GM23338 (cell line): ENCODE data around the gene KCNH6.

Source experiments
- EZH2 ChIP-seq: fragments of 200-600 bp; sonication (generic); IDR thresholded peaks from one replicate; pipeline ENCODE4 v1.8.0; 2017; ENCODE audit warnings: antibody characterized with exemption, mild to moderate bottlenecking, low read depth; ENCODE audit not compliant: unreplicated experiment
- POLR2AphosphoS5 ChIP-seq: IDR thresholded peaks from 2 replicates; pipeline ENCODE4 v1.6.1; 2016; ENCODE audit warnings: antibody characterized with exemption, low read depth
- TF ChIP-seq, protein P1 (sequence below), 2 experiments: fragments of 200-600 bp in 1 of 2; sonication (generic) in 1 of 2; conservative IDR thresholded peaks; 2 replicates each; pipeline versions ENCODE4 v1.5.1 to v1.6.1; 2016 to 2017; ENCODE audit warnings: antibody characterized with exemption in 2 of 2, low read depth in 2 of 2, mild to moderate bottlenecking in 2 of 2, moderate library complexity in 1 of 2
- TF ChIP-seq, protein P2 (sequence below): IDR thresholded peaks from one replicate; pipeline ENCODE4 v1.6.1; 2018; ENCODE audit warnings: antibody characterized with exemption; ENCODE audit not compliant: unreplicated experiment

DNA sequence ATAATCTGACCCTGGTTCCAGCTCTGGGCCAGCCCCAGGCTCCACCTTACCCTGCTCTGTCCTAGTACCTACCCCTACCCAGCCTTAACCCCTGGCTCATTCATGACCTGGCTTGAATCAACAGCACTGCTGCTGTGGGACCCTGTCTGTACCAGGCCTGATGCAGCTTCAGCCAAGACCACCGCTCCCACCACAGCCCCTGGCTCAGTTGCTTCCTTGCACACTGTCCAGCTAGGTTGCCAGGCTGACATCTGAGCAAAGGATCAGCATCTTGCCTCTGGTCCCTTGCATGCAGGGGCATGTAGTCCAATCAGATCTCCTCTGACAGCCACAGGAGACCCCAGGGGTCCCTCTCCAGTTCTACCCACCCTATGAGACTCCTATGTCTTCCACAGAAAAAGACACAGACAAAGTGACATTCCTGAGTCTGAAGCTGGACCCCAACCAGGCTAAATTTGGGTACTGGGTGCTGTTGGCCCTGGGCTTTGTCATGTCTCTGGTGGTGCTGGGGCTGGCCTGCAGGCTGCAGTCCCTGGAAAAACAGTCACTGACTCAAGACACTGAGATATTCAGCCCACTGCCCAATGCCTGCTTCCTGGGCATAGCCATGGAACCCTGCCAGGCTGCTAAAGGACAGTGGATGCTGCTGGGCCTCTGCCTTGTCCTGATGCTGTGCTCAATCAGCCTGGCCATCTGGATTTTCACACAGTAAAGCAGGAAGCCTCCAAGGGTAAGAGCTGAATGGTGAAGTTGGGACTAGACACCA lies 3.9 kb upstream of the KCNH6 start:
- TF ChIP-seq, protein P1, sequence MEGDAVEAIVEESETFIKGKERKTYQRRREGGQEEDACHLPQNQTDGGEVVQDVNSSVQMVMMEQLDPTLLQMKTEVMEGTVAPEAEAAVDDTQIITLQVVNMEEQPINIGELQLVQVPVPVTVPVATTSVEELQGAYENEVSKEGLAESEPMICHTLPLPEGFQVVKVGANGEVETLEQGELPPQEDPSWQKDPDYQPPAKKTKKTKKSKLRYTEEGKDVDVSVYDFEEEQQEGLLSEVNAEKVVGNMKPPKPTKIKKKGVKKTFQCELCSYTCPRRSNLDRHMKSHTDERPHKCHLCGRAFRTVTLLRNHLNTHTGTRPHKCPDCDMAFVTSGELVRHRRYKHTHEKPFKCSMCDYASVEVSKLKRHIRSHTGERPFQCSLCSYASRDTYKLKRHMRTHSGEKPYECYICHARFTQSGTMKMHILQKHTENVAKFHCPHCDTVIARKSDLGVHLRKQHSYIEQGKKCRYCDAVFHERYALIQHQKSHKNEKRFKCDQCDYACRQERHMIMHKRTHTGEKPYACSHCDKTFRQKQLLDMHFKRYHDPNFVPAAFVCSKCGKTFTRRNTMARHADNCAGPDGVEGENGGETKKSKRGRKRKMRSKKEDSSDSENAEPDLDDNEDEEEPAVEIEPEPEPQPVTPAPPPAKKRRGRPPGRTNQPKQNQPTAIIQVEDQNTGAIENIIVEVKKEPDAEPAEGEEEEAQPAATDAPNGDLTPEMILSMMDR (conservative IDR thresholded peaks at IDR 0.05; ENCODE audit: low read depth in 2 of 2): no peak
- TF ChIP-seq, protein P2, sequence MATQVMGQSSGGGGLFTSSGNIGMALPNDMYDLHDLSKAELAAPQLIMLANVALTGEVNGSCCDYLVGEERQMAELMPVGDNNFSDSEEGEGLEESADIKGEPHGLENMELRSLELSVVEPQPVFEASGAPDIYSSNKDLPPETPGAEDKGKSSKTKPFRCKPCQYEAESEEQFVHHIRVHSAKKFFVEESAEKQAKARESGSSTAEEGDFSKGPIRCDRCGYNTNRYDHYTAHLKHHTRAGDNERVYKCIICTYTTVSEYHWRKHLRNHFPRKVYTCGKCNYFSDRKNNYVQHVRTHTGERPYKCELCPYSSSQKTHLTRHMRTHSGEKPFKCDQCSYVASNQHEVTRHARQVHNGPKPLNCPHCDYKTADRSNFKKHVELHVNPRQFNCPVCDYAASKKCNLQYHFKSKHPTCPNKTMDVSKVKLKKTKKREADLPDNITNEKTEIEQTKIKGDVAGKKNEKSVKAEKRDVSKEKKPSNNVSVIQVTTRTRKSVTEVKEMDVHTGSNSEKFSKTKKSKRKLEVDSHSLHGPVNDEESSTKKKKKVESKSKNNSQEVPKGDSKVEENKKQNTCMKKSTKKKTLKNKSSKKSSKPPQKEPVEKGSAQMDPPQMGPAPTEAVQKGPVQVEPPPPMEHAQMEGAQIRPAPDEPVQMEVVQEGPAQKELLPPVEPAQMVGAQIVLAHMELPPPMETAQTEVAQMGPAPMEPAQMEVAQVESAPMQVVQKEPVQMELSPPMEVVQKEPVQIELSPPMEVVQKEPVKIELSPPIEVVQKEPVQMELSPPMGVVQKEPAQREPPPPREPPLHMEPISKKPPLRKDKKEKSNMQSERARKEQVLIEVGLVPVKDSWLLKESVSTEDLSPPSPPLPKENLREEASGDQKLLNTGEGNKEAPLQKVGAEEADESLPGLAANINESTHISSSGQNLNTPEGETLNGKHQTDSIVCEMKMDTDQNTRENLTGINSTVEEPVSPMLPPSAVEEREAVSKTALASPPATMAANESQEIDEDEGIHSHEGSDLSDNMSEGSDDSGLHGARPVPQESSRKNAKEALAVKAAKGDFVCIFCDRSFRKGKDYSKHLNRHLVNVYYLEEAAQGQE: no peak
- TF ChIP-seq POLR2AphosphoS5: no peak
- no peak for TF ChIP-seq EZH2
